ACC112 (cell line): ENCODE results near the gene MAN2A1.

Experiments
- H2AFZ ChIP-seq: fragments of 200-600 bp; sonication (generic); one replicate; pipeline ENCODE4 v1.6.0; 2017; ENCODE audit warnings: antibody characterized with exemption, low read length; ENCODE audit not compliant: unreplicated experiment
- H3K27ac ChIP-seq: fragments of 200-600 bp; sonication (generic); 2 replicates; pipeline ENCODE4 v1.5.1; 2014; ENCODE audit warnings: low read depth, mild to moderate bottlenecking, antibody characterized with exemption, low read length, moderate library complexity
- H3K27me3 ChIP-seq: fragments of 200-600 bp; sonication (generic); 2 replicates; pipeline ENCODE4 v1.6.1; 2014; ENCODE audit warnings: mild to moderate bottlenecking, antibody characterized with exemption, low read length, moderate library complexity, mixed read lengths; ENCODE audit not compliant: insufficient read depth
- H3K36me3 ChIP-seq: fragments of 200-600 bp; sonication (generic); 2 replicates; pipeline ENCODE4 v1.6.1; 2016; ENCODE audit warnings: mild to moderate bottlenecking, antibody characterized with exemption, low read length, moderate library complexity, mixed read lengths; ENCODE audit not compliant: insufficient read depth
- H3K4me1 ChIP-seq: fragments of 200-600 bp; sonication (generic); one replicate; pipeline ENCODE4 v1.6.1; 2016; ENCODE audit warnings: low read length, mixed read lengths; ENCODE audit not compliant: insufficient read depth, unreplicated experiment, control insufficient read depth
- H3K4me3 ChIP-seq: fragments of 200-600 bp; sonication (generic); 2 replicates; pipeline ENCODE4 v1.5.1; 2014; ENCODE audit warnings: mild to moderate bottlenecking, low read depth, low read length
- H3K79me2 ChIP-seq: fragments of 200-600 bp; sonication (generic); one replicate; pipeline ENCODE4 v1.6.0; 2016; ENCODE audit warnings: low read length; ENCODE audit not compliant: control insufficient read depth, unreplicated experiment, insufficient read depth

Gene MAN2A1

GRCh38 chr5:109837231-109837861 lies 147.6 kb downstream of the MAN2A1 start:
- H3K4me1 ChIP-seq: peaks cover 3% of the 10 kb centered on the region
- H2AFZ ChIP-seq: no peak overlapping the region
- H3K27ac ChIP-seq: no peak overlapping the region
- no peak overlapping the region for H3K4me3 ChIP-seq
- no peaks in the 10 kb centered on the region for H3K79me2 ChIP-seq
- H3K27me3 ChIP-seq: no peaks in the 10 kb centered on the region
- 0 out of 2 replicates have a peak, but pooled peaks cover 8% of the 10 kb centered on the region for H3K36me3 ChIP-seq

- no peaks in the 10 kb centered on the region for H3K79me2 ChIP-seq
- H3K36me3 ChIP-seq: 0 out of 2 replicates have a peak, but pooled peaks cover 8% of the 10 kb centered on the region
- no peak overlapping the region for H2AFZ ChIP-seq
- no peaks in the 10 kb centered on the region for H3K27me3 ChIP-seq
- no peak overlapping the region for H3K27ac ChIP-seq
- no peak overlapping the region for H3K4me3 ChIP-seq
- peaks cover 3% of the 10 kb centered on the region for H3K4me1 ChIP-seq
Measured at GRCh38 chr5:109838157-109838556, 148.4 kb downstream of the MAN2A1 start.

- H2AFZ ChIP-seq: no peak overlapping the region
- H3K27ac ChIP-seq: no peak overlapping the region
- no peaks in the 10 kb centered on the region for H3K79me2 ChIP-seq
- H3K27me3 ChIP-seq: no peaks in the 10 kb centered on the region
- peaks cover 12% of the 10 kb centered on the region for H3K36me3 ChIP-seq
- H3K4me3 ChIP-seq: no peak overlapping the region
- peaks cover 3% of the 10 kb centered on the region for H3K4me1 ChIP-seq
Measured at GRCh38 chr5:109844148-109844547, 154.4 kb downstream of the MAN2A1 start.

GRCh38 chr5:109844695-109845094 lies 155.0 kb downstream of the MAN2A1 start:
- Histone ChIP-seq H3K79me2 (no peaks in the 10 kb centered on the region), H3K4me3 (no peak overlapping the region), H3K27ac (no peak overlapping the region), H2AFZ (no peak overlapping the region), H3K27me3 (no peaks in the 10 kb centered on the region), H3K4me1 (peaks cover 3% of the 10 kb centered on the region), H3K36me3 (peaks cover 12% of the 10 kb centered on the region)

GRCh38 chr5:109848130-109848529 lies 158.4 kb downstream of the MAN2A1 start:
- Histone ChIP-seq H3K36me3 (peaks cover 4% of the 10 kb centered on the region), H3K27me3 (no peaks in the 10 kb centered on the region), H3K27ac (no peak overlapping the region), H2AFZ (no peak overlapping the region), H3K4me1 (peaks cover 15% of the 10 kb centered on the region), H3K79me2 (no peaks in the 10 kb centered on the region), H3K4me3 (no peak overlapping the region)

GRCh38 chr5:109849478-109850088 lies 159.9 kb downstream of the MAN2A1 start:
- Histone ChIP-seq H3K79me2 (no peaks in the 10 kb centered on the region), H2AFZ (no peak overlapping the region), H3K27ac (no peak overlapping the region), H3K36me3 (peaks cover 4% of the 10 kb centered on the region), H3K27me3 (no peaks in the 10 kb centered on the region), H3K4me1 (peaks cover 16% of the 10 kb centered on the region), H3K4me3 (no peak overlapping the region)

- peak overlapping the region; percentile 51 for H2AFZ ChIP-seq
- H3K27ac ChIP-seq: peak overlapping the region; percentile 23
- H3K4me1 ChIP-seq: peaks cover 15% of the 10 kb centered on the region
- H3K4me3 ChIP-seq: no peak overlapping the region
- peaks cover 2% of the 10 kb centered on the region for H3K36me3 ChIP-seq
- H3K27me3 ChIP-seq: no peaks in the 10 kb centered on the region
- no peaks in the 10 kb centered on the region for H3K79me2 ChIP-seq
Measured at GRCh38 chr5:109852371-109853155, 162.8 kb downstream of the MAN2A1 start.

- H3K27me3 ChIP-seq: no peaks in the 10 kb centered on the region
- peaks cover 15% of the 10 kb centered on the region for H3K4me1 ChIP-seq
- no peaks in the 10 kb centered on the region; the same call in 1 of the 2 replicates for H3K36me3 ChIP-seq
- H3K4me3 ChIP-seq: no peak overlapping the region
- H3K79me2 ChIP-seq: no peaks in the 10 kb centered on the region
- H3K27ac ChIP-seq: no peak overlapping the region
- H2AFZ ChIP-seq: no peak overlapping the region
Measured at GRCh38 chr5:109853377-109853776, 163.7 kb downstream of the MAN2A1 start.

GRCh38 chr5:109855056-109855455 lies 165.3 kb downstream of the MAN2A1 start:
- no peak overlapping the region for H3K27ac ChIP-seq
- H3K36me3 ChIP-seq: no peaks in the 10 kb centered on the region; the same call in 1 of the 2 replicates
- H3K79me2 ChIP-seq: no peaks in the 10 kb centered on the region
- H3K4me1 ChIP-seq: peaks cover 15% of the 10 kb centered on the region
- H2AFZ ChIP-seq: no peak overlapping the region
- H3K27me3 ChIP-seq: no peaks in the 10 kb centered on the region
- no peak overlapping the region for H3K4me3 ChIP-seq

- H3K36me3 ChIP-seq: no peaks in the 10 kb centered on the region; the same call in 1 of the 2 replicates
Measured at GRCh38 chr5:109857405-109858031, 167.8 kb downstream of the MAN2A1 start.

More at GRCh38 chr5:109857405-109858031, 167.8 kb downstream of the MAN2A1 start:
- Histone ChIP-seq H3K27me3 (no peaks in the 10 kb centered on the region), H3K4me1 (peaks cover 10% of the 10 kb centered on the region), H3K79me2 (no peaks in the 10 kb centered on the region), H3K27ac (no peak overlapping the region), H2AFZ (no peak overlapping the region), H3K4me3 (no peak overlapping the region)
